Endothelial cell of umbilical vein (primary cell): ENCODE results near the gene NCOR1. TPM values are rescaled to one million over a fixed set of nuclear protein-coding genes. Genes with fewer than 3 reads are reported as not detected.

ENCODE experiments used
- BruUV-seq: library from RNA; stranded (reverse); fragments of 400-500 nt; replicated peaks from 2 replicates; lab custom pipeline; 2021; lab: Mats Ljungman, UMichigan
- CTCF ChIA-PET: fragments of 300-600, 350-600 bp; sonication (Branson Sonifier 250); formaldehyde crosslinking; loops from one replicate; lab custom pipeline; 2021; ENCODE audit warnings: antibody characterized with exemption, inconsistent platforms; lab: Charles Lee
- POLR2A ChIA-PET: fragments of 300-600, 350-600 bp; sonication (Branson Sonifier 250); formaldehyde crosslinking; loops from one replicate; lab custom pipeline; 2021; ENCODE audit warnings: antibody characterized with exemption, inconsistent platforms; lab: Charles Lee
- DNase-seq: peaks from one replicate; pipeline ENCODE4 v3.0.0-alpha.2; 2011; ENCODE audit warnings: low read depth, low spot score
- FAIRE-seq: peaks from 2 replicates; lab custom pipeline; 2011; peaks lifted over from hg19 to GRCh38; lab: Jason Lieb, UNC
- H2AFZ ChIP-seq: 2 replicates; pipeline ENCODE4 v1.6.0; 2012; ENCODE audit warnings: low read depth, low read length, control low read depth, inconsistent platforms
- H3K27ac ChIP-seq: 2 replicates; pipeline ENCODE4 v1.5.1; 2011; ENCODE audit warnings: low read depth, mild to moderate bottlenecking, control low read depth, low read length, moderate library complexity; ENCODE audit not compliant: insufficient read depth
- H3K27me3 ChIP-seq, 2 experiments: 2 replicates each; pipeline versions ENCODE4 v1.6.0 to v1.6.1; 2011; ENCODE audit warnings: low read length in 2 of 2, mixed read lengths in 1 of 2; ENCODE audit not compliant: control insufficient read depth in 2 of 2, insufficient read depth in 2 of 2
- H3K36me3 ChIP-seq, 2 experiments: 2 replicates in 1 of 2; 3 replicates in 1 of 2; pipeline ENCODE4 v1.5.1; 2011; ENCODE audit warnings: low read length in 2 of 2, mild to moderate bottlenecking in 1 of 2, moderate library complexity in 1 of 2; ENCODE audit not compliant: control insufficient read depth in 2 of 2, insufficient read depth in 2 of 2; ENCODE audit errors: extremely low read depth in 1 of 2
- H3K4me1 ChIP-seq: 3 replicates; pipeline ENCODE4 v1.5.1; 2011; ENCODE audit warnings: mild to moderate bottlenecking, low read length; ENCODE audit not compliant: control insufficient read depth, insufficient read depth; ENCODE audit errors: extremely low read depth
- H3K4me2 ChIP-seq: 2 replicates; pipeline ENCODE4 v1.6.1; 2011; ENCODE audit warnings: low read length, control low read depth, mixed read lengths; ENCODE audit not compliant: insufficient read depth
- H3K4me3 ChIP-seq, 3 experiments: fragments of 200-600 bp in 1 of 3; sonication (generic), shearing (Covaris generic) in 1 of 3; replicated peaks in 1 of 3; 2 replicates each; pipeline ENCODE4 v1.5.1; 2011 to 2016; ENCODE audit warnings: control low read depth in 3 of 3, low read length in 3 of 3, mild to moderate bottlenecking in 2 of 3, inconsistent platforms in 1 of 3, low read depth in 1 of 3, moderate library complexity in 1 of 3; ENCODE audit not compliant: insufficient read depth in 1 of 3
- H3K79me2 ChIP-seq: 2 replicates; pipeline ENCODE4 v1.6.0; 2012; ENCODE audit warnings: low read length, inconsistent platforms; ENCODE audit not compliant: control insufficient read depth, insufficient read depth
- H3K9ac ChIP-seq: replicated peaks from 2 replicates; pipeline ENCODE3; 2011; ENCODE audit warnings: low read length, control low read depth; ENCODE audit not compliant: insufficient read depth; ENCODE audit errors: extremely low read depth
- H3K9me1 ChIP-seq: replicated peaks from 3 replicates; pipeline ENCODE4 v1.6.0; 2011; ENCODE audit warnings: mild to moderate bottlenecking, low read length; ENCODE audit not compliant: control insufficient read depth, insufficient read depth; ENCODE audit errors: extremely low read depth
- H3K9me3 ChIP-seq: replicated peaks from 2 replicates; pipeline ENCODE4 v1.5.1; 2012; ENCODE audit warnings: low read length, inconsistent platforms; ENCODE audit not compliant: control insufficient read depth, insufficient read depth
- H4K20me1 ChIP-seq: replicated peaks from 2 replicates; pipeline ENCODE3; 2011; ENCODE audit warnings: mild to moderate bottlenecking, low read length; ENCODE audit not compliant: control insufficient read depth, insufficient read depth; ENCODE audit errors: extremely low read depth
- EZH2 ChIP-seq: IDR thresholded peaks from 2 replicates; pipeline ENCODE4 v1.6.1; 2012; ENCODE audit warnings: borderline replicate concordance, low read depth, mild to moderate bottlenecking, moderate library complexity, low read length, inconsistent platforms; ENCODE audit not compliant: severe bottlenecking
- FOS ChIP-seq: IDR thresholded peaks from 2 replicates; pipeline ENCODE4 v1.6.1; 2011; ENCODE audit warnings: mild to moderate bottlenecking, low read length, moderate library complexity, borderline replicate concordance; ENCODE audit not compliant: insufficient read depth
- GATA2 ChIP-seq: IDR thresholded peaks from 2 replicates; pipeline ENCODE4 v1.7.0; 2011; ENCODE audit warnings: low read depth, mild to moderate bottlenecking, moderate library complexity, mixed read lengths, low read length; ENCODE audit not compliant: insufficient read length, insufficient read depth
- JUN ChIP-seq: IDR thresholded peaks from 2 replicates; pipeline ENCODE4 v1.6.1; 2011; ENCODE audit warnings: borderline replicate concordance, low read depth; ENCODE audit not compliant: insufficient read length, insufficient read depth
- MYC ChIP-seq: IDR thresholded peaks from one replicate; pipeline ENCODE4 v1.6.1; 2011; ENCODE audit warnings: mild to moderate bottlenecking, low read depth, low read length
- POLR2A ChIP-seq: IDR thresholded peaks from 2 replicates; pipeline ENCODE4 v1.6.1; 2012; ENCODE audit warnings: low read depth, mild to moderate bottlenecking, control low read depth, low read length
- POLR2AphosphoS5 ChIP-seq: IDR thresholded peaks from 2 replicates; pipeline ENCODE4 v1.6.1; 2012; ENCODE audit warnings: low read depth, mild to moderate bottlenecking, control low read depth, low read length, moderate library complexity; ENCODE audit not compliant: insufficient read depth
- dilution Hi-C: fragments of 300-500 bp; cut with MboI; formaldehyde crosslinking; loops from one replicate; pipeline ENCODE4 v1.15.0; 2019; ENCODE audit warnings: low sequenced_read_pairs; ENCODE audit not compliant: extremely low pct_ligation_motif_present
- intact Hi-C: fragments of 100-400 bp; cut with micrococcal nuclease; formaldehyde crosslinking; loops from one replicate; pipeline ENCODE4 v1.10.0; 2022
- polyA plus RNA-seq, 4 experiments: library from polyadenylated mRNA; depleted of rRNA in 3 of 4; stranded (reverse) in 3 of 4; unstranded in 1 of 4; fragments of >200 nt; gene quantifications; 2 replicates each; pipeline versions ENCODE4 v1.2.1 to v1.2.3, GENCODE V29; 2011 to 2012; ENCODE audit warnings: missing spikeins in 1 of 4
- total RNA-seq: library from RNA; stranded (reverse); gene quantifications from 2 replicates; pipeline ENCODE4 v1.2.3, GENCODE V29; 2021
- TF ChIP-seq, protein P1 (sequence below), 2 donors: IDR thresholded peaks; 1 replicate in 1 of 2; 2 replicates in 1 of 2; pipeline ENCODE4 v1.5.1; 2011; ENCODE audit warnings: low read length in 2 of 2, mild to moderate bottlenecking in 2 of 2, moderate library complexity in 2 of 2, control low read depth in 1 of 2, inconsistent platforms in 1 of 2, low read depth in 1 of 2; ENCODE audit not compliant: insufficient read depth in 1 of 2; ENCODE audit errors: extremely low read depth in 1 of 2
- TF ChIP-seq, protein P2 (sequence below): IDR thresholded peaks from 2 replicates; pipeline ENCODE4 v1.6.1; 2011; ENCODE audit not compliant: insufficient read depth, insufficient read length

NCOR1 gene
- total and polyA plus RNA-seq, 2 donors (not counting 3 experiments of a cell fraction or from before 2014, with no cell fraction given), result 90.0 to 134 TPM

GRCh38 chr17:16214190-16215001, 938 bp downstream of the NCOR1 start:
- dilution Hi-C loops, result no loop called here
- intact Hi-C loops, result loop anchor here (1.0 to 2.0 kb wide), 4 partner anchors 16 to 138 kb away; partner anchors contain the start of gene CENPV

More at GRCh38 chr17:16214190-16215001, 938 bp downstream of the NCOR1 start:
- no peaks in the 10 kb centered on the region for H3K36me3 ChIP-seq
- DNase-seq, result peak; percentile 70
- TF ChIP-seq, protein P1, sequence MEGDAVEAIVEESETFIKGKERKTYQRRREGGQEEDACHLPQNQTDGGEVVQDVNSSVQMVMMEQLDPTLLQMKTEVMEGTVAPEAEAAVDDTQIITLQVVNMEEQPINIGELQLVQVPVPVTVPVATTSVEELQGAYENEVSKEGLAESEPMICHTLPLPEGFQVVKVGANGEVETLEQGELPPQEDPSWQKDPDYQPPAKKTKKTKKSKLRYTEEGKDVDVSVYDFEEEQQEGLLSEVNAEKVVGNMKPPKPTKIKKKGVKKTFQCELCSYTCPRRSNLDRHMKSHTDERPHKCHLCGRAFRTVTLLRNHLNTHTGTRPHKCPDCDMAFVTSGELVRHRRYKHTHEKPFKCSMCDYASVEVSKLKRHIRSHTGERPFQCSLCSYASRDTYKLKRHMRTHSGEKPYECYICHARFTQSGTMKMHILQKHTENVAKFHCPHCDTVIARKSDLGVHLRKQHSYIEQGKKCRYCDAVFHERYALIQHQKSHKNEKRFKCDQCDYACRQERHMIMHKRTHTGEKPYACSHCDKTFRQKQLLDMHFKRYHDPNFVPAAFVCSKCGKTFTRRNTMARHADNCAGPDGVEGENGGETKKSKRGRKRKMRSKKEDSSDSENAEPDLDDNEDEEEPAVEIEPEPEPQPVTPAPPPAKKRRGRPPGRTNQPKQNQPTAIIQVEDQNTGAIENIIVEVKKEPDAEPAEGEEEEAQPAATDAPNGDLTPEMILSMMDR (IDR thresholded peaks at IDR 0.05; ENCODE audit: extremely low read depth in 1 of 2, insufficient read depth in 1 of 2, low read depth in 1 of 2, low read length in 2 of 2), result no peak
- TF ChIP-seq, protein P2, sequence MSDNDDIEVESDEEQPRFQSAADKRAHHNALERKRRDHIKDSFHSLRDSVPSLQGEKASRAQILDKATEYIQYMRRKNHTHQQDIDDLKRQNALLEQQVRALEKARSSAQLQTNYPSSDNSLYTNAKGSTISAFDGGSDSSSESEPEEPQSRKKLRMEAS, result no peak
- TF ChIP-seq MYC (no peak), JUN (no peak), EZH2 (no peak), GATA2 (no peak), POLR2AphosphoS5 (no peak), POLR2A (no peak), FOS (no peak)
- no peaks in the 10 kb centered on the region for H3K9me1 ChIP-seq
- CTCF ChIA-PET, result interaction anchor here (0.9 to 3.9 kb wide), 6 partner anchors 11 to 72 kb away, joined by 3 to 13 read pairs (median 4); no protein-coding TSS in a partner anchor
- peak overlapping the region; percentile 77 for H2AFZ ChIP-seq
- no peak for FAIRE-seq
- peaks cover 83% of the 10 kb centered on the region for H3K79me2 ChIP-seq
- peaks cover 22% of the 10 kb centered on the region for H3K4me1 ChIP-seq
- H4K20me1 ChIP-seq, result peaks cover 3% of the 10 kb centered on the region
- H3K4me3 ChIP-seq, result peak overlapping the region; percentile 78 to 98 (median 96)
- H3K9me3 ChIP-seq, result no peaks in the 10 kb centered on the region
- H3K4me2 ChIP-seq, result peak overlapping the region; percentile 92
- peak overlapping the region; percentile 84 for H3K27ac ChIP-seq
- no TSS peak for BruUV-seq
- no peaks in the 10 kb centered on the region for H3K27me3 ChIP-seq
- H3K9ac ChIP-seq, result peak overlapping the region; percentile 93
- POLR2A ChIA-PET, result interaction anchor here (1.0 kb wide), 1 partner anchor 12 kb away, joined by 3 read pairs; no protein-coding TSS in a partner anchor
